Testis (tissue), 3 donors: Measurements from ENCODE around the gene ERC2. TPM values are rescaled to one million over a fixed set of nuclear protein-coding genes. Genes with fewer than 3 reads are reported as not detected.

Source experiments
- DNase-seq: peaks from one replicate; pipeline ENCODE4 v3.0.0-alpha.2; 2019
- H3K27ac ChIP-seq, 2 donors: fragments of 200-600 bp; sonication (generic); one replicate each; pipeline ENCODE4 v1.5.1; 2019
- H3K27me3 ChIP-seq: fragments of 200-600 bp; sonication (generic); one replicate; pipeline ENCODE4 v1.5.1; 2019
- H3K36me3 ChIP-seq: fragments of 200-600 bp; sonication (generic); one replicate; pipeline ENCODE4 v1.5.1; 2017; ENCODE audit warnings: low read depth; ENCODE audit errors: missing control alignments
- H3K4me1 ChIP-seq: fragments of 200-600 bp; sonication (generic); one replicate; pipeline ENCODE4 v1.5.1; 2019
- H3K4me3 ChIP-seq, 2 donors: fragments of 200-600 bp; sonication (generic); one replicate each; pipeline ENCODE4 v1.5.1; 2017 to 2019
- H3K9me3 ChIP-seq: fragments of 200-600 bp; sonication (generic); one replicate; pipeline ENCODE4 v1.5.1; 2017
- POLR2A ChIP-seq: fragments of 450-650 bp; IDR thresholded peaks from one replicate; pipeline ENCODE4 v1.6.1; 2017; ENCODE audit warnings: antibody characterized with exemption, mild to moderate bottlenecking, moderate library complexity
- WGBS, 2 donors: methylation state at CpG; one replicate each; pipeline ENCODE4 v1.1.5; 2018; 5-methylcytosine and 5-hydroxymethylcytosine counted together
- intact Hi-C: fragments of 100-400 bp; cut with DNase I; formaldehyde crosslinking; loops from one replicate; pipeline ENCODE4 v1.15.1; 2023; ENCODE audit warnings: low total_unique reads
- polyA plus RNA-seq: library from polyadenylated mRNA; stranded (reverse); fragments of 350-450 nt; fragmentation: Illumina TruSeq; extraction: RNeasy Lipid Tissue Mini Kit (QIAGEN cat#74804); gene quantifications from one replicate; pipeline ENCODE4 v1.2.3, GENCODE V29; 2014; ENCODE audit warnings: low read depth, low replicate concordance; ENCODE audit not compliant: insufficient read depth
- total RNA-seq, 2 donors: library from RNA; depleted of rRNA; stranded (reverse); fragments of >200 nt; gene quantifications; one replicate each; pipeline ENCODE4 v1.2.3, GENCODE V29; 2016
- TF ChIP-seq, protein P1 (sequence below), 3 experiments: fragments of 450-650 bp in 2 of 3; fragments of 200-600 bp in 1 of 3; sonication (generic) in 1 of 3; IDR thresholded peaks; one replicate each; pipeline ENCODE4 v1.5.1; 2016 to 2019; ENCODE audit warnings: antibody characterized with exemption in 3 of 3, mild to moderate bottlenecking in 2 of 3, moderate library complexity in 1 of 3

The ERC2 gene
- total and polyA plus RNA-seq, 3 donors from 2014 or later = 1.9 to 6.1 (median 5.9) TPM

DNA sequence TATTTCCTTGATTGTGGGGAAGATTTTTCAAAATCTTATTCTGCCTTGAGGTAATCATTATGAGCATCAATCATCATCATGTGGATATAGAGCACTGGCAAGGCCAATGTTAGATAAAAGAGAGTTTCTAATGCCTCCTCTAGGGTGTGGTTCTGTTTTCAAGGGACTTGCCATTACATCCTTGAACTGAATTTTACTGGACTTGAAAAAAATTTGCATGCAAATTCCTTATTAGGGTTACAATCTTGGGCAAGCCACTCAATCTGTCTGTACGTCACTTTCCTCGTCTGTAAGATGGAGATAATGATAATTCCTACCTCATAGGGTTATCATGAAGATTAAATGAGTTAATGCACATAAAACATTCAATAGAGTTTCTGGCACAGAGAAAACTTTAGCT lies 825.0 kb downstream of the ERC2 start:
- no peaks in the 10 kb centered on the region for H3K4me1 ChIP-seq
- H3K4me3 ChIP-seq = no peak overlapping the region
- H3K27ac ChIP-seq = no peak overlapping the region
- 93 to 94% methylated on average over 2 of the region's 2 CpGs for WGBS, 2 donors
- H3K27me3 ChIP-seq = no peaks in the 10 kb centered on the region
- DNase-seq = no peak
- intact Hi-C loops = no loop called here
- TF ChIP-seq, protein P1, sequence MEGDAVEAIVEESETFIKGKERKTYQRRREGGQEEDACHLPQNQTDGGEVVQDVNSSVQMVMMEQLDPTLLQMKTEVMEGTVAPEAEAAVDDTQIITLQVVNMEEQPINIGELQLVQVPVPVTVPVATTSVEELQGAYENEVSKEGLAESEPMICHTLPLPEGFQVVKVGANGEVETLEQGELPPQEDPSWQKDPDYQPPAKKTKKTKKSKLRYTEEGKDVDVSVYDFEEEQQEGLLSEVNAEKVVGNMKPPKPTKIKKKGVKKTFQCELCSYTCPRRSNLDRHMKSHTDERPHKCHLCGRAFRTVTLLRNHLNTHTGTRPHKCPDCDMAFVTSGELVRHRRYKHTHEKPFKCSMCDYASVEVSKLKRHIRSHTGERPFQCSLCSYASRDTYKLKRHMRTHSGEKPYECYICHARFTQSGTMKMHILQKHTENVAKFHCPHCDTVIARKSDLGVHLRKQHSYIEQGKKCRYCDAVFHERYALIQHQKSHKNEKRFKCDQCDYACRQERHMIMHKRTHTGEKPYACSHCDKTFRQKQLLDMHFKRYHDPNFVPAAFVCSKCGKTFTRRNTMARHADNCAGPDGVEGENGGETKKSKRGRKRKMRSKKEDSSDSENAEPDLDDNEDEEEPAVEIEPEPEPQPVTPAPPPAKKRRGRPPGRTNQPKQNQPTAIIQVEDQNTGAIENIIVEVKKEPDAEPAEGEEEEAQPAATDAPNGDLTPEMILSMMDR (IDR thresholded peaks at IDR 0.05) = no peak
- TF ChIP-seq POLR2A = no peak
- H3K9me3 ChIP-seq = no peaks in the 10 kb centered on the region
- no peaks in the 10 kb centered on the region for H3K36me3 ChIP-seq

DNA sequence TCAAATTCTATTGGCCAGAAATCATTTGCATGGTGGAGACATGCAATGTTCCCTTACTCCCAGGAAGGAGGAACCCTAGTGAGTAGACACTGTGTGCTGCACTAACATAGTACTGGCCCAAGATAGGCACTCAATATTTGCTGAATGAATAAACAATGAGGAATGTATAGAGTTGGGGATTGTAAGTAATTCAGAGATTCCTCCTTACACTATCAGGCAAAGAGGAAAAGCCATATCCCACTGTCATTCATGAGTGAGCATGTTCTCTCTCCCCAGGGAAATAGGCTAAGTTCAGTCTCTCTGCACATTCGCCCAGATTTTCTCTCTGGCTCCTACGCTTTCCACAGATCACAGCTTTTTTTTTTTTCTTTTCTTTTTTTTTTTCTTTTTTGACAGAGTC lies 826.3 kb downstream of the ERC2 start:
- intact Hi-C loops = no loop called here
- WGBS, 2 donors = 93 to 96% methylated on average over 2 of the region's 2 CpGs
- no peak for TF ChIP-seq POLR2A
- TF ChIP-seq, protein P1 (IDR thresholded peaks at IDR 0.05) = no peak
- Histone ChIP-seq H3K36me3 (no peaks in the 10 kb centered on the region), H3K9me3 (no peaks in the 10 kb centered on the region), H3K27ac (no peak overlapping the region), H3K4me3 (no peak overlapping the region), H3K27me3 (no peaks in the 10 kb centered on the region), H3K4me1 (no peaks in the 10 kb centered on the region)
- no peak for DNase-seq

DNA sequence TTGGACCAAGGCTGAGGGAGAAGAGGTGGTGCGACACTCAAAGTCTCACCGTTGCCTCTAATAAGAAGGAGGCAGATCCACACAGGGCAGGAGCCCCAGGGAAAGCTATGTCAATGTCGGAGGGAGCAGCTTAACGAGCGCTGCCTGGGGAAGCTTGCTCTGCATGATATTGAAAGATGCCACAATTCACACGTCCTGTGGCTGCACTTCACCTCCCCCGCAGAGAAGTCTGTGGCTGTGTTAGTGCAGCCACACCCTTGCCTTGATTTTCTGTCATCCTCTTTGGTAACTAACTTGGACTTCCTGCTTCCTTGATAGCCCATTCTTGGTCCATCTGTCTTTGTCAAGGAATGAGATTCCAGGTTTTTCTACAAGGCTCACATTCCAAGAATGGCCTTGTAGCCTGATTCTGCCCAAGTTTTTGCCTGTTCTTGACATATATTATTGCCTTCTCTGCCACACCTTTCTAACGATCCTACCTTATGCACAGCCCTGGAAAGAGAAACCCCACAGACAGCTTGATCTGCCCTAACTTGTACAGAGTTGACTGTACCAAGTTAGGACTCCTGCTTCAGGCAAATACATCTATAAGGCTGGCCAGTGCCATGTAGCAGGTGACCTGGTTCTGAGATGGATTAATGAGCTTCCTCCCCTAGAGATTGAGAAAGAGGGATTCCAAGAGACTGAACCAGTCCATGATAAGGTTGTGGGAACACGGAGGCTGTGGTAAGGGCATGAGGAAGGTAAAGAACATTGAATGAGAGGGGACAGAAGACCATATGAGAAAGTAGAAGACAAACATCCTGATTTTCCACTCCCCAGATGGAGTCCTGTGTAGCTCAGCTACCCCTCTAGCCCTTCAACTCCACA lies 828.1 kb downstream of the ERC2 start:
- Histone ChIP-seq H3K9me3 (no peaks in the 10 kb centered on the region), H3K4me3 (no peak overlapping the region), H3K27me3 (no peaks in the 10 kb centered on the region), H3K36me3 (no peaks in the 10 kb centered on the region), H3K4me1 (no peaks in the 10 kb centered on the region), H3K27ac (no peak overlapping the region)
- TF ChIP-seq POLR2A = no peak
- TF ChIP-seq, protein P1 (IDR thresholded peaks at IDR 0.05) = no peak
- 70 to 81% methylated on average over 9 of the region's 9 CpGs for WGBS, 2 donors
- intact Hi-C loops = no loop called here
- DNase-seq = no peak

DNA sequence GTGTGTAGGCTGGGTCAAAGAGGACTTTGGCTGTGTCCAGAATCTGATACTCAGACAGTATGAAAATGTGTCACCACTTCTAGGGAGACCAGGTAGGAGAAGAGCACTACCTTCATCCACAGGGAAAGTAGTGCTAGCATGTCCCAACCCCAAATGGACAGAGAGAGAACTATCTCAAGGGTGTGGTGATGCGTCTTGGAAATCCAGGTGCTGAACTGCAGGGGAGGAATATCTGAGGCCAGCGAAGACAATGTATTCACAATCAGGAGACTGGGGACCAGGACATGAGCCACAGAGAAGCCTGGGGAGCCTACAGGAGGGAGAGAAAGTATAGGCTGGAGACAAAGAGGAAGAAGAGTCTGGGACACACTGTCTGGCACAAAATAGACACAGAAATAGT lies 829.1 kb downstream of the ERC2 start:
- Histone ChIP-seq H3K36me3 (no peaks in the 10 kb centered on the region), H3K4me3 (no peak overlapping the region), H3K9me3 (no peaks in the 10 kb centered on the region), H3K27ac (no peak overlapping the region), H3K27me3 (no peaks in the 10 kb centered on the region), H3K4me1 (no peaks in the 10 kb centered on the region)
- no peak for DNase-seq
- intact Hi-C loops = no loop called here
- TF ChIP-seq, protein P1 (IDR thresholded peaks at IDR 0.05) = no peak
- TF ChIP-seq POLR2A = no peak
- 90 to 94% methylated on average over 2 of the region's 2 CpGs for WGBS, 2 donors
